ENCODE results near the gene ZNF362.
"Not testable (repeated sequence)": the region's sequence is repeated elsewhere in the genome, so short reads cannot be mapped to it uniquely, and the experiment has no call there.

The ZNF362 gene

DNA sequence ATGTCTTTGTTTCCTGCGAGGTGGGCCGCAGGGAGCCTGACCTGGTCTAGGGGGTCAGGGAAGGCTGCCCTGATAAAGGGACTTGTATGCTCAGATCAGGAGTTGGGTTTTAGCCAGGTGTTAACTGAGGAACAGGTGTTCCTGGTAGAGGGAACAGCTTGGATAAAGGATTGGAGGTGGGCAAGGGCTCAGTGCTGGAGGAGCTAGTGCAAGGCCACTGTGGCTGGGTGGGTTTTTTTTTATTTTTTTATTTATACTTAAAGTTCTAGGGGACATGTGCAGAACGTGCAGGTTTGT lies 33.5 kb downstream of the ZNF362 start:
- DNase-seq: no peak

GRCh38 chr1:33290615-33291014 lies 34.3 kb downstream of the ZNF362 start:
- not testable (repeated sequence) for DNase-seq

- no peak for DNase-seq
Measured at GRCh38 chr1:33292726-33293340, 36.5 kb downstream of the ZNF362 start.

DNA sequence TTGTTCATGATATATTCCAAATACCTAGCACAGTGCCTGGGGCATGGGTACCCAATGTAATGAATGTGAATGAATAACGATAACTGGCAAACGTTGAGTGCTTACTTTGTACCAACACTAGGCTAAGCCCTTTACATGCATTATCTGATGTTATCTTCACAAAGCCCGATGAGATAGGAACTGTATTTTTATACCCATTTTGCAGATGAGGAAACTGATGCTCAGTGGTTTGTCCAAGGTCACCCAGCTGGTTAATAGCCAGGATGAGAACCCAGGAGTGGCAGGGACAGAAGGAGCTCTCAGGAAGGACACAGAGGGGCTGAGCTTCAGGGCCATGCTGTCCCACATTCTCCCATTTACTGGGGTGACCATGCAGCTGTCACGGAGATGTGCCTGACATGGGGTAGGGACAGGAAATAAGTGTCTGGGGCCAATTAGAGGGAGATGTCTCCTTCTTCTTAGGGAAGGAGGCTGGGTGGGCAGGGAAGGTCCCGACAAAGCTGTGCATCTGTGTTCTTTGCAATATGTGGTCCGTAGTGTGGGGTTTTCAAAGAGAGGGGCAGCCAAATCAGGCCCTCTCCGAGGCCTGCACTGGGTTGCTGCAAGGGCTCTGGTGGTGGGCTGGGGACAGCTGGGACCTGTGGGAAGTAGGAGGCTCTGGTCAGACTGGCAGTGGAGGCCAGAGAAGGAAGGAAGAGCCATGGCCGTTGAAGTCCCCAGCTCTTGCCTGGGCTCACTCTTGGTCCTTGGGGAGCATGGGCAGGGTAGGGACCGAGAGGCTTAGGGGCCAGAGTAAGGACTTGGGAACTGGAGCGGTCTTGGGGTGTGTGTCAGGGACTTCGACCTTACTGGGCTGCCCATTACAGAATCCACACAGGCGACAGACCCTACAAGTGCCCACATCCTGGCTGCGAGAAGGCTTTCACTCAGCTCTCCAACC lies 38.0 kb downstream of the ZNF362 start:
- DNase-seq: no peak

GRCh38 chr1:33295023-33295422 lies 38.7 kb downstream of the ZNF362 start:
- DNase-seq: no peak

- peak; percentile 91 for DNase-seq
Measured at GRCh38 chr1:33295450-33296081, 39.3 kb downstream of the ZNF362 start.

- DNase-seq: no peak
Measured at GRCh38 chr1:33296082-33296458, 39.8 kb downstream of the ZNF362 start.

- DNase-seq: no peak
Measured at GRCh38 chr1:33296824-33297223, 40.5 kb downstream of the ZNF362 start.

DNA sequence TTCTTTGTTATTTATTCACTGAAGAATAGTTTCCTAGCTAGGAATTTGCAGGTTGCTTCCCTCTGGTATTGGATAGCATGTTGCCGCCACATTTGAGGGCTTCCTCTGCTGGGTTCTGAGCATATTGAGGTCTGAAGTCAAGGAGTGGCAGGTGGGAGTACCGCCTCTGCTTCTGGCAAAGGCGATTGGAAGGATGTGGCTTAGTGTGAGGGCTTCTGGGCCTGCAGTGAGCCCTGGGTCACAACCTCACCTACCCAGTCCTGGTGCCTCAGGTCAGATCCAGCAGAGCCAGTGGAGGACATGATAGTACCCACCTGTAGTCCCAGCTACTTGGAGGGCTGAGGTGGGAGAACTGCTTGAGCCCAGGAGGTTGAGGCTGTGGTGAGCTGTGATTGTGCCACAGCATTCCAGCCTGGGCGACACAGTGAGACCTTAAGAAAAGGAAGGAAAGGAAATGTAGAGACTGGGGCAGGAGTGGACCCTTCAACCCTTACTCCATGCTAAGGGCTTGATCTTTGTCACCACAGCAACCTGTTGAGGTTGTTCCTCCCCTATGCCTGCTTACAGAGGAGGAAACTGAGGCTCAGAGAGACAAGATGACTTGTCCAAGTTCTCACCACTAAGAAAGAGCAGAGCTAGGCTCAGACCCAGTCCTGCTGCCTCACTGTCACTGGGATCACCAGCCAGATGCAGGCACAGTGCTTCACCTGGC lies 41.8 kb downstream of the ZNF362 start:
- DNase-seq: no peak

DNA sequence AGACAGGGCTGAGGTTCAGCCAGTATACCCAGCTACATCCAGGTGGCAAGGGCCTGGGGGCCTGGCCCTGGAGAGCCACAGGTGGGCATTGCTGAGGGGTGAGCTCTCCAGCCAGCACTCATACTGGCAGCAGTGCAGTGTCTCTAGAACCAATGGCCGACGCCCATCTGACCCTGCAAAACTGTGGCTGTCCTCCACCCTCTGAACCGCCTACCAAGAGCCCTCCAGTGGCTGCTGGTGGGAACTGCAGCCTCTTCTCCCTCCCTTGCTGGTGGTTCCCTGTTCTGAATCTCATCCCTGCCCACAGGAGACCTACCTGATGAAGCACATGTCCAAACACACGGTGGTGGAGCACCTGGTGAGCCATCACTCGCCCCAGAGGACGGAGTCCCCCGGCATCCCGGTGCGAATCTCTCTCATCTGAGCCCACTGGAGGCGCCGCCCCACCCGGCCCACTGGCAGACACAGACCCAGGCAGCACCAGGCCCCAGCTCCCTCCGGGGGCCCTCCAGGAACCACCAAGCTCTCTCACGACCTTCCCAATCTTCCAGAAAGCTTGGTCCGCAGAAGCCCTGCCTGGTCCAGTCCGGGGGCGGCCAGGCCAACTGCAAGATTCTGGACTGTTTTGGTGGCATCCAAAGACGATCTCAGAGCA lies 42.5 kb downstream of the ZNF362 start:
- DNase-seq: peak; percentile 67 to 76

GRCh38 chr1:33299461-33300155 lies 43.3 kb downstream of the ZNF362 start:
- DNase-seq: no peak

DNA sequence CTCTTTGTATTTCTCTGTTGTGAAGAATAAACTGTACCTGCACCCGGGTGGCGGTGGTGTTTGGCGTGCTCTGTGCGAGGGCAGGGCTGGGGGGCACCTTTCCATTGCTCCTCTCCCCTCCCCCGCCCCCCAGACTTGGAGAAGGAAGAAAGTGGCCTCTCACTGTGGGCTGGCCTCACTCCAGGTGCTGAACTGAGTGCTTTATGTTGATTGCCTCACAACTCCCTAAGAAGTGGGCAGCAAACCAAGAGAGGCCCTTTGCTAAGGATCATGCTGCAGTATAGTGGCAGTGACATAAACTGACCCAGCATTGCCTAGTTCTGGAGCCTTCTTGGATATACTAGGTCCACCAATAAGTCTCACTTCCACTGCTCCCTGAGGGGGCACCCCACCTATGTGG lies 44.4 kb downstream of the ZNF362 start:
- no peak for DNase-seq

DNA sequence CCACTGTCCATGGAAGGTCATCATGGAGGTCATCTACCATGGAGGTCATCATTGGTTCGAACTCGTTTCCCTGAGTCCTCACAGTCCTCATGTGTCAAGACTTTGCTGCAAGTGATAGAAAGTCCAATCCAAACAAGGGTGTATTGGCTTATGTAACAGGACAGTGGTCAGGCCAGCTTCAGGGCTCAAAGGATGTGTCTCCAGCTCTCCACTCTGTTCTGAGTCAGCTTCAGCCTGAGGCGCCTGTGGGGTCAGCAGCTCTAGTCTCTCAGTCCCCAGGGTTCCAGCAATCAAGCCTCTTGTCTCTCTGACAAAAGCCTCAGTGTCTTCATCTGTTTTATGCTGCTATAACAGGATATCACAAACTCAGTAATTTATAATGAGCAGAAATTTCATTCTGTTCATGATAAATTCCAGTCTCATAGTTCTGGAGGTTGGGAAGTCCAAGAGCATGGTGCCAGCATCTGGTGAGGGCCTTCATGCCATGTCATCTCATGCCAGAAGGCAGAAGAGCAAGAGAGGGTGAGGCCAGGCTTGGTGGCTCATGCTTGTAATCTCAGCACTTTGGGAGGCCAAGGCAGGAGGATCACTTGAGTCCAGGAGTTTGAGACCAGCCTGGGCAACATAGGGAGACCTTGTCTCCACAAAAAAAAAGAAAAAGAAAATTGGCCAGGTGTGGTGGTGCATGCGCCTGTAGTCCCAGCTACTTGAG lies 45.1 kb downstream of the ZNF362 start:
- DNase-seq: no peak

DNA sequence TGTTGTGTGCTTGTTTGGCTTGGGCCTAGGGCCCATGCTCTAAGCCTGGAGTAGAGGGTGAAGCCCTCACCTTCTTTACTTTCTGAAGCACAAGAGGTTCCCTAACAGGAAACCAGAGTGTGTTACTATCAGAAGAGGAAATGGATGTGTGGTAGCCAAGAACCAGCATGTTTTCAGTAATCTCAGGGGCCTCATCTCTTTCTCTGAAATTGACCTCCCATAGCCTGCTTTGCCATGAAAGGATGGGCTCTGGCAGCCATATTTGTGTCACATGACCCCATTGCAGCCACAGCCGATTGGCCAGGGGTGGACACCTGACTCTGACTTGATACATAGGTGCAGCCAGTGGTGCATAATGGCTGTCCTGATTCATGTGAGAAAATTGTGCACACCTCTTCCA lies 46.0 kb downstream of the ZNF362 start:
- DNase-seq: peak; percentile 20 to 23

- no peak for DNase-seq
Measured at GRCh38 chr1:33305016-33305415, 48.7 kb downstream of the ZNF362 start.

DNA sequence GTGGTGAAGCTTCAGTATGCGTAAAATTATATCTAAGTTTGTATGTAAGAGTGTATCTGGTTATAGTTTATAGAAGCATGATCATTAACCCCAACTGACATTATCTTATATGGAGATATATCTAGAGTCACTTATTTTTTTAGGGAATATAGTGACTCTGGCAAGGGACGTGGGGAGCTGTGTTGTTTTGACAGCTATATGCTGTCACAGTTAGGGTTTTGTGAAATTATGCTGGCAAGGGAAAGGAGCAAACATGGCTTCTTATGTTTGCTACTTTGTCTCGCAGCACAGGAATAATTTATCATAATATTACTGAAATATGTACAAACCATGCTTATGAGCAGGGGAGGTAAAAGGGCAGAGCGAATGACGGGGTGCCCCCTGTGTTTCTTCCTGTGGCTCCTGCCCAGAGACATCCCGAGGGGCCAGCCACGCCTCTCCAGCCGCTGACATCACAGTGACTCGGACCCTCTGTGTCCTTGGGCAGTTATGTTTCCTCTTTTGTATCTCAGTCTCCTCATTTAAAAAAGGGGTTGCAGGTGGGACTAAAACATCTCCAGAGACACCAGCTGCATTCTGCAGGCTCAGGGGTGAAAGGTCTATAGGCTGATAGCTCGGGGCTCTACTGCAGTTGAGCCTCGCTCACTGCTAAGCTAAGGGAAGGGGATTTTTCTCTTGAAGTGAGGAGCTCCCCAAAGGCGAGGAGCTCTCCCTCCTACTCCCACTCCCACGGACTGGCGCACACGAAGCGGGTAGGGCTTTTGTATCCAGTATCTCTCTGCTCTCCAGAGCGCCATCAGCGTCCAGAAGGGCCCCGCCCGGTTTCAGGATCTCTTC lies 49.7 kb downstream of the ZNF362 start:
- no peak for DNase-seq

DNA sequence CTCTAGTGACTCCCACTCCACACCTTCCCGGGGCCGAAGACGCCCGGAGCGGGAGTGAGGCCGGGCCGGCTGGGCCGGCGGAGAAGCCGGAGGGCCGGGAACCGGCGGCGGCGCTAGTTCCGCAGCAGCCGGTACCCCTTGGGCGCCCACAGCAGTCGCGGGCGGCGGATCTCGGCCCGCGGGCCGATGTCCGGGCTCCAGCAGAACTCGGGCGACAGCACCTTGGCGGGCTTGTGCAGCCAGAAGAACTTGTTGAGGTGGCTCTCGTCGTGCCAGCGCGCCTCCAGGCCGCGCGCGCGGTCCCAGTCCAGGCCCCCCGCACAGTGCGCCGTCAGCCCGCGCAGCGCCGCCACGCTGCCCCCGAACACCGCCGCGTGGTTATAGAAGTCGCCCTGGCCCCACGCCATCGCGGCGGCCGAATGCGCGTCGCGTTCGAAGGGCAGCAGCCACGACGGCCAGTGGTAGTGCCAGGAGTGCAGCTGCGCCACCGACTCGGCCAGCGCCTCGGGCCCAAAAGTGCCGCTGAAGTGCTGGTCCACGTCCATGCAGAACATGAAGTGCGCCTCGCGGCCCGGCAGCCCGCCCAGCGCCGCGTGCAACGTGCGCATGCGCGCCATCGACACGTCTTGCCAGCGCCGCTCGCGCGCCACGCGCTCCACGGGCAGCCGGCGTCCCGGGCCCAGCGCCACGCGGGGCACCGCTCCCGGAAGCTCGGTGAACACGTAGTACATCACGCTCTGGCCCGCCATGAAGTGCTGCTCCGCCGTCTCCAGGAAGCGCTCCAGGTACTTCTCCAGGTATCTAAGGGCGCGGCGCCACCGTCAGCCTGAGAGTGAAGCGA lies 50.6 kb downstream of the ZNF362 start:
- peak in 1 of 2 donors; percentile 14 for DNase-seq

DNA sequence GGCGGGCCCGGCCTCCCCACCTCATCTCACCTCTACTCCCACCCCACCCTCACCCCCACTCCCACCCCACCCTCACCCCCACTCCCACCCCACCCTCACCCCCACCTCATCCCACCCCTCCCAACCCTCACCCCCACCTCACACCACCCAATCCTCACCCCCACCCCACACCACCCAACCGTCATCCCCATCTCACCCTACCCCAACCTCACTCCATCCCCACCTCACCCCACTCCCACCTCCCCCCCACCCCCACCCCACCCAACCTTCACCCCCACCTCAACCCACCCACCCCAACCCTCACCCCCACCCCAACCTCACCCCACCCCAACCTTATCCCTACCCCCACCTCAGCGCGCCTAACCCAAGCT lies 51.2 kb downstream of the ZNF362 start:
- DNase-seq: no peak

DNA sequence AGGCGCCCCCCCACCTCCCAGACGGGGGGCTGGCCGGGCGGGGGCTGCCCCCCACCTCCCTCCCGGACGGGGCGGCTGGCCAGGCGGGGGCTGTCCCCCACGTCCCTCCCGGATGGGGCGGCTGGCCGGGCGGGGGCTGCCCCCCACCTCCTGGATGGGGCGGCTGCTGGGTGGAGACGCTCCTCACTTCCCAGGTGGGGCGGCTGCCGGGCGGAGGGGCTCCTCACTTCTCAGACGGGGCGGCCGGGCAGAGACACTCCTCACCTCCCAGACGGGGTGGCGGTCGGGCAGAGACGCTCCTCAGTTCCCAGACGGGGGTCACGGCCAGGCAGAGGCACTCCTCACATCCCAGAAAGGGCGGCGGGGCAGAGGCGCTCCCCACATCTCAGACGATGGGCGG lies 53.1 kb downstream of the ZNF362 start:
- DNase-seq: not testable (repeated sequence)

GRCh38 chr1:33310702-33311101 lies 54.4 kb downstream of the ZNF362 start:
- DNase-seq: no peak

Data from stimulated activated CD4-positive, alpha-beta T cell treated with anti-CD3 and anti-CD28 coated beads, Interleukin-2, amount 100 ng/mL, for 24 hours (primary cell).